22Rv1 (cell line): ENCODE measurements around the gene OLFM4.

Source experiments
- ZFX ChIP-seq: fragments of 450-650 bp; IDR thresholded peaks from 2 replicates; pipeline ENCODE4 v1.6.1; 2017; ENCODE audit warnings: antibody characterized with exemption, borderline replicate concordance
- TF ChIP-seq, protein P1 (sequence below): fragments of 450-650 bp; IDR thresholded peaks from 2 replicates; pipeline ENCODE4 v1.5.1; 2017; ENCODE audit warnings: mild to moderate bottlenecking

DNA sequence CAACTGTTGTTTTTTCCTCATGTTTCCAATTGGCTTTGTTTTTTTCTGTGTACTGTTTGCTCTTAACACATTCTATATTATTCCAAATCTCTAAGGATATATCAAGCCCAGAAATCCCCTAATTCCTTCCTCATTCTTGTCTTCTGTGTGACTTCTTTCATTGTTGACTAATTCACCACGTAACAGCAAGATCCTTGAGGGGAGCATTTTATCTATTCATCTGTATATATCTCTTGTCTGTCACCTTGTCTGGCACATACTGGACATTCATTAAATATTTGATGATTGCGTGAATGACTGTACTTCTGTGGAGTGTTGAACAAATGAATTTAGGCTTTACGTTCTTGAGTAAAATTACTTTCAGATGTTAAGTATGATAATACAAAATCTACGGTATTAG, 44.8 kb upstream of the OLFM4 start:
- TF ChIP-seq, protein P1, sequence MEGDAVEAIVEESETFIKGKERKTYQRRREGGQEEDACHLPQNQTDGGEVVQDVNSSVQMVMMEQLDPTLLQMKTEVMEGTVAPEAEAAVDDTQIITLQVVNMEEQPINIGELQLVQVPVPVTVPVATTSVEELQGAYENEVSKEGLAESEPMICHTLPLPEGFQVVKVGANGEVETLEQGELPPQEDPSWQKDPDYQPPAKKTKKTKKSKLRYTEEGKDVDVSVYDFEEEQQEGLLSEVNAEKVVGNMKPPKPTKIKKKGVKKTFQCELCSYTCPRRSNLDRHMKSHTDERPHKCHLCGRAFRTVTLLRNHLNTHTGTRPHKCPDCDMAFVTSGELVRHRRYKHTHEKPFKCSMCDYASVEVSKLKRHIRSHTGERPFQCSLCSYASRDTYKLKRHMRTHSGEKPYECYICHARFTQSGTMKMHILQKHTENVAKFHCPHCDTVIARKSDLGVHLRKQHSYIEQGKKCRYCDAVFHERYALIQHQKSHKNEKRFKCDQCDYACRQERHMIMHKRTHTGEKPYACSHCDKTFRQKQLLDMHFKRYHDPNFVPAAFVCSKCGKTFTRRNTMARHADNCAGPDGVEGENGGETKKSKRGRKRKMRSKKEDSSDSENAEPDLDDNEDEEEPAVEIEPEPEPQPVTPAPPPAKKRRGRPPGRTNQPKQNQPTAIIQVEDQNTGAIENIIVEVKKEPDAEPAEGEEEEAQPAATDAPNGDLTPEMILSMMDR, result no peak
- no peak for TF ChIP-seq ZFX
